T-helper 9 cell (primary cell): ENCODE measurements around the gene TOX3.

ENCODE experiments used
- DNase-seq: peaks from one replicate; pipeline ENCODE4 v3.0.0-alpha.2; 2020

The TOX3 gene

DNA sequence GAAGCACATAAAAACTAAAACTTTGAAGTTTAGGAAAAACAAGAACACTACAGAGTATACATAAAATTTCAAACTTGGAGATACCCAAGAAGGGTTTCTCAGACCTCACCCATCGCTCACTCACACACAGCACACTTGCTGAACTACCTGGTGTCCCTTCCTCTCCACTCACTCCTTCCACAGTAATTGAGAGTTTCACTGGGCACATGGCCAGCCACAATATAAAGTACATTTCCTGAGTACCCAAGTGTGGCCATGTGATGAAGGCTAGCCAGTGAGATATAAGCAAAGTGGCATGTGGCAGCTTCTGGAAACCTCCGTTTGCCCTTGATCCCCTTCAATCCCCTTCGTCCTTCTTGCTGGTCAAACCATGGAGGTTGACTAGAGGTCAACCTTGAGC lies 11.9 kb downstream of the TOX3 start:
- DNase-seq: no peak

DNA sequence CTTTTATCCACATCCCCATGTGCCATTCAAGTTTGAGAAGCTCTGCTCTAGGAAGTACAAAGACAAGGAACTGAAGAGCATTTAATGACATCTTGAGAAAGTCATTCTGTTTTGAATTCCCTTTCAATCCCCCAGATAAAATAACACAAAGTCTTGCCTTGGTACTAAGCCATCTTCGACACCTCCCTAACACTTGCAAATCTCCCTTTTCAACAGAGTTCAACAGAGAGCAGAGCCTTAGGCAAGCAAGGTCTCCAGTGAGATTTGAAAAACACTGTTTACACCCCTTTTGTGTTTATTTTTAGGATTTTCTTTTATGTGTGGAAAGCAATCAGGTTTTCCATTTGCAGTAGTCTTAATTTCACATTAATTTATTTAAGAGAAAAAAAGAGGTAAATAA lies 13.6 kb downstream of the TOX3 start:
- DNase-seq: no peak

GRCh38 chr16:52532384-52532783 lies 14.6 kb downstream of the TOX3 start:
- DNase-seq: no peak

DNA sequence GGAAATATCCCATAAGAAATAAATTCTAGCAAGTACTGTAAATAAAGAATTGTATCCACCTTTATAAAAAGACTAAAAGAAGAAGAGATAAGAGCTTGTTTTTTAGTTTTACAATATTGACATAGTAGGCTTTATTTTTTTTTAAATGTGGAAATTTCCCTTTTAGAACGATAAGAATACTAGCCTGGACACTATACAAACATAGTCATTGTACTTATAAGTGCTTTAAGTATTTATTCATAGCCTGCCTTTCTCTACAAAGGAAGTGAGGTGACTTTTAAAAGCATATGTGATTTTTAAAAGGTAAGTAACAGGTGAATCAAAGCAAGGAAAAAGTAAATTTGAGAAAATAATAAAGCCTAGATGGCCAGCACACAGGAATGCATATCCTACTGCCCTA lies 17.7 kb downstream of the TOX3 start:
- DNase-seq: no peak

DNA sequence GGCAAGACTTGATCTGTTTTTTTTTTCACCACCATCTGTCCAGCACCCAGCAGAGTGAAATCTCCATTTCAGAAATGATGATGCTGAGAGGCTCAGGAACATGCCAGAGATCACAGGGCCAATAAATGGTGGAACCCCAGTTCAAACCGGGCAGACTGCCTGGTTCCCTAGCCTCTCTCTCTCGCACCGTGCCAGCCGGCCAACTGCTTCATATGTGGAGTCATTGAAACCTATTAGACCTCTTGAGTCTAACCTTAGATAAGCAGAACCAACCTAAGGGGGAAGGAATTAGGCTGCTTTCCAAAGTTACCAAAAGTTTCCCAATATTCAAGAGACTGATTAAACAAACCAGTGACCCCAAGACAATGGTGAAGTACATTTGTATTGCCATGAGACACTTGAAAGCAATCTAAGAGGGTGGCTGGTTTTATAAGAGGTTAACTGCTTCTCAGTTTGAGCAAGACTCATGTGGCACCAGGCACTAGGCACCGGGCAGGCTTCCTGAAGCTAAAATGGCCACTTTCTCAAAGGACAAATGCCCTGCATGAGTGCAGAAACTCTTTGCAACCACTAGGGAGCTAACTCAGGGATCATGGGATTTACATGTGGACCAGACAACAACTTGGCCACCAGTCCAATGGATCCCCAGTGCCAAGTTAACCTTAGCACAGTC lies 18.4 kb downstream of the TOX3 start:
- DNase-seq: no peak

- no peak for DNase-seq
Observed at GRCh38 chr16:52526830-52527229, 20.1 kb downstream of the TOX3 start.

DNA sequence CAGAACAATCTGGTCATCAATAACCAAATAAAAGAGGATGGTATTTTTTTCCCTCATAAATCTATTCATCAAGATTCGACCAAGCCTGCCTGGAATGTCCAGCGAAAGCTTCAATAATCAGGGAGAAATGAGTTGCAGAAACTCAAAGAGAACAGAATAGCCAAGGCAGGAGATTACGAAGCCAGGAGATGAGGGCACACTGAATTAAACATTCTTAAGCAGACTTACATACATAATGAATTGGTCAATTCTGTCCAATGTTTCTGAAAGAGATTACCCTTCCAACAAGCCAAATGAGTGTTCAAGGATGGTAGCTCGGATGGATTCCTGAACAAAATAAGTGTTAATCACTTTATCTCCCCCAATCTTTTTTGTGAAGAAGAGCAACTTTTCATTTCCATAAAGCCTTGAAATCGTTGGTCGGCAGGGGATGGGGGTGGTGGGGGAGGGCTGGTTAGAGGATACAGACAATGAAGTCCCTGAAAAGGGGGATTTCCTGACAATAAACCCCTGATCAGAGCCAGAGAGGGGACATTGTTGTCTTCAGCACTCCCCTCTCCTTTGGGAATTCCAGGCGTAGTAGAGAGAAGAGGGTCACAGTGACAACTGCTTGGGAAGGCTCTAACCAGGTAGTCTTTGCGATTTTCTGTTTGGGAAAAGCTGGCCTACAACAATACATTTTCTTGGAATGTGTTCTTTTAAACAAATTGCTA lies 20.7 kb downstream of the TOX3 start:
- no peak for DNase-seq

DNA sequence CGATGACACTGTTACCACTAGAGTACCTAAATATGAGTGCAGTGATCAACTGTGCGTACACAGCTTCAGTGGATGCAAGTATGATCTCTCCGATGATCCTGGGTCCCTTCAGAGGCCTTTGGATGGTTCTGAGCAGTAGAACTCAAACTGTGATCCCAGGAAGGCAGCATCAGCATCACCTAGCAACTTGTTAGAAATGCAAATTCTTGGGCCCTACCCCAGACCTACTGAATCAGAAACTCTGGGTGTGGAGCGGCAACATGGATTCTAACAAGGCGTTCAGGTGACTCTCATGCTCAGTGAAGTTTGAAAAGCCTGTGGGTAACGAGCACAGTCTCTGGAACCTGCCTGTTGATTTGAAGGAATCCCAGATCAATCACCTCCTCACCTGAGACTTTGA lies 25.4 kb downstream of the TOX3 start:
- no peak for DNase-seq

- DNase-seq: no peak
Observed at GRCh38 chr16:52518884-52519283, 28.1 kb downstream of the TOX3 start.

GRCh38 chr16:52515068-52515671 lies 31.8 kb downstream of the TOX3 start:
- DNase-seq: no peak

- DNase-seq: no peak
Observed at GRCh38 chr16:52512297-52512987, 34.5 kb downstream of the TOX3 start.

DNA sequence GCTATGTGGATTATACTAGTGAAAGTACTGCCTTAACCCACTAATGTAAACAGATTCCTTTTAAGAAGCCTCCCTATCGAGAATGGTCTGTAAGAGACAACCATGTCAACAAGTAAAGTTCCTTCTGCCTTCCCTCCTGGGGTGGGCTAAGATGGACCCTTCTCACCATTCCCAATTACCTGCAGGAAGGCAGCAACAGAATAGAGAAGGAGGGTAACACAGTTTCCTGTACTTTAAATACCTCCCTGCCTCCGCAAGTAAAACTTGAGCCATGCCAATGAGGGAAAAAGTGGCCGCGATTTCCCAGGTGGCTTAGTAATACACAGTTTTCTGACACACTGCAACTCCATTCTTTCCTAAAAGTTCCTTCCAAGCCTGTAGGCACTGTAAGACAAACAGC lies 45.2 kb downstream of the TOX3 start:
- no peak for DNase-seq

DNA sequence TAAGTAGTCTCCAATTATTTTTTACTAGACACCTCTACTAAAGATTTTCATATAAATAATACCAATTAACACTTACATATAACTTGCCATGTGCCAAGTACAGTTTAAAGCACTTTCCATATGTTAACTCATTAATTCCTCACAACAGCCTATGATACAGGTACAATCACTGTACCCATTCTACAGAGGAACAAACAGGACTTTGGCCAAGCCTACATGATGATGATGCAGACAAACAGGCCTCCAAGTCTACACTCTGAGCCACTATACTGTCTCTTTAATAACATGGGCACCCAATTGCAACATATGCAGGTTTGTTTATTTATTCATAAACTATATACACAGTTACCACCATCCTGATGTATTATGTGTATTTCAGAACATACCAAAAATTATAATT lies 46.0 kb downstream of the TOX3 start:
- no peak for DNase-seq

DNA sequence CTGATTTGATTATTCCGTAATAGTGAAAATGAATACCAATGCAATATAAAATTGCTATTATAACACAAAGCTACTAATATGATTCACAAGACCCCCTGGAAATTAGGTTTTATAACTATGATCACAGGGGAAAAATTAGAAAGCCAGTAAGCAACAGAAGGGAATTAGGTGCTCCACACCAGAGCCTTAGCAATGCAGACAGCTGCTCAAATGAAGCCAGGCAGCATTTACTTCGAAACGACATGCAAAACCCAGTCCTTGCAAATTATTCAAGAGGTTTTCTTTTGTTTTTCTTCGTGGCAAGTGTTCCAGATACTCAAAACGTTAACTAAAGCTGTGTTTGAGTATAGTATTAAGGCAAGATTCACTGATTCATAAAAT lies 47.9 kb downstream of the TOX3 start:
- no peak for DNase-seq

GRCh38 chr16:52498328-52499059 lies 48.4 kb downstream of the TOX3 start:
- DNase-seq: no peak

DNA sequence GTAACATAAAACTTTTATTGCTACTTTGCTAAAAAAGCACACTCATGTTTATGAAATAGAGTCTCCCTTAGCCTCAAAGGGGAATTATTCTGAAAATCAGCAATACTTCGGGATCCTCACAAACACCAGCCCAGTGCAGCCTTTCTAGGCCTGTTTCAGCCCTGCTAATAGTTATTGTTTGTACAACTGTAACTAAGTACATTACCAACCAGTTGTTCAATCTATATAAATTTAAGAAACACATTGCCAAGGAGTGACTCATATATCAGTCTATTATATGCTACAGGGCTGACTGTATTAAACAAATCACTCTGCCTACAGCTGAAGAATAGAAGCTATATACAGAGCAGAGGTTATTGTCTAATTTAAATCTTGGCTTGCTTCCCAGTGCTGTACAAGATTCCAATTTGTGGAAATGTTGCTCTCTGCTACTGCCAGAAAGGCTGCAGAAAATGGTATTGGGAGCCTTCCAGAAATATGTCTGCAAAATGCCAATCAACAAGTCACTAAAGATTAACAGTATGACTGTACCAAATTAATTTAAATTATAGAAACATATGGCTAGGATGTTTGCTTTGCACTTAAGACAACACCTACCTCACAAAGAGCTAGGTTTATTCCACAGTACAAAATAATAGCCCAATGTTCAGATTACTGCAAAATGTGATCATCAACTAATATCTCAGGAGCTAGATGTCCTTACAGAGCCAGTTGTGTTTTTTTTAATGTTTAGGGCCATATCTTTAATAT lies 49.7 kb downstream of the TOX3 start:
- DNase-seq: no peak

DNA sequence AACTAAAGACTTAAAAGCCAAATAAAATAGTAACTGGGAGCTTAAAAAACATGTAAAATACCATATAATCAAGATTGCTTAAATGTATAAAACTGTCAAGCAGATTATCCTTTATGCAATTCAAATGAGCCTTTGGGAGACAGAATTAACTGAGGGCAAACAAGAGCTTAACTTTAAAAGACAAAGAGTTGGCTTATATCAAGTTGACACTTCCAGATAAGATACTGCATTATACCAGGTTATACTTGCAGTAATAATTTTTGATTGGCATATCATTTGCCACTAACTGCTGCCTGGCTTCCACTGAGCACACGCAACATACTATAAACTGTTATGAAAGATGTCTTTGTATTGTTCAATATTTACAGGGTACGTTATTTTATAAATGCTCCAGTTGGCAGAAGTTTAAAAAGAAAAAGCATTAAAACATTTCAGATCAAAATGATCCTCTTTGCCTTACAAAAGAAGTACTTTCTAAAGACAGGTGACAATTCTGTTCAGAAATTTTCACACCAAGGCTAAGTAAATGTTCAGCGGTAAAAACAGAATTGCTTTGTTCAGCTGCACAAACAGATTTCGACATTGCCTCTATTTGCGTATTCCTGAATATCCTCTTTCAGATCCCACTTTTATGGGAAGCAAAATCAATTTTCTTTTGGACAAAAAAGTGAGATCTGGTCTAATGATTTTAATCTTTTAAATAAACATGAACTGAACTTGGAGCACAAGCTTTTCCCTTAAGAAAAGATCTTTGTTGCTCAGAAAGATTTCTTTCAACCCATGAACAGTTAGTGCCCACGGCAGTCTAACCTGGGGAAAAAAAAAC lies 50.7 kb downstream of the TOX3 start:
- DNase-seq: no peak

DNA sequence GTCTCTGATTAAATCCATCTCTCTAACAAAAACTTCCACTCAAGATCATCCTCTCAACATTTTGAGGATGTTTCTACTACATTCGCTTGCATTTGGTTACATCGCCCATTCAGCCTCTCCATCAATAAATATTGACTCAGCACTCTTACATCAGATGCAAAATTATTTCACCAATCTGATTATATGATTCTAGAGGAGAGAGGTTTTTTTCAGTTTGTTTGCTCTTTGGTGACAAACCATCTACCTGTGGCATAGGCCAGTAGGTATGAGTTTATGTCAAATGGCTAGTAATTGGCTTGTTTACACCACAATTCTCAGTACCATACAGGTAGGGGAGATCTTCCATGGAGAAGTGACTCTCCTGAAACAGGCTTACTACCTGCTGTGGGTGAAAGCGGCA lies 52.3 kb downstream of the TOX3 start:
- DNase-seq: no peak

- no peak for DNase-seq
Observed at GRCh38 chr16:52494145-52494544, 52.8 kb downstream of the TOX3 start.

- no peak for DNase-seq
Observed at GRCh38 chr16:52492789-52493357, 54.1 kb downstream of the TOX3 start.

DNA sequence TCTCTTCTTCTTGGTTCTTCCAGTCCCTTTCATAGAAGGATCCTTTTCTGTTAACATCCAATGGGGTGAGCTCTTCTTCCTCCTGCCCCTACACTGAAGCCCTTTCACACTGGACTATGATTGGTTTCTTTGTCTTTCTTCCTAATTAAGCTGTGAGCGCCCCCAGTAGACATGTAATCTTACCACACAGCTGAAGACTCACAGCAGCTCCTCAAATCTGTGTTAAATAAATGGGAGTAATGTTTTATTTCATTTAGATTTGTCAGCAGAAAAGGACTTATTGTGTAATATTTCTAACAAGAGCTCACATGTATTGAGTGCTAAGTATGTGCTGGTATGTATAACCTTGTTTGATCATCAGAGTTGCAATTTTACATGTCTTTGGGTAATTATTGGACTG lies 55.7 kb downstream of the TOX3 start:
- DNase-seq: no peak
